Fibroblast of lung (primary cell): ENCODE data around the gene RNU2-63P.

Source experiments
- EZH2 ChIP-seq: IDR thresholded peaks from 2 replicates; pipeline ENCODE4 v1.5.1; 2012; ENCODE audit warnings: low read length, control low read depth, mild to moderate bottlenecking; ENCODE audit errors: missing control alignments
- TF ChIP-seq, protein P1 (sequence below), 2 donors: IDR thresholded peaks in 1 of 2; conservative IDR thresholded peaks in 1 of 2; 1 replicate in 1 of 2; 2 replicates in 1 of 2; pipeline ENCODE4 v1.5.1; 2011 to 2012; ENCODE audit warnings: low read length in 2 of 2, control low read depth in 1 of 2, inconsistent platforms in 1 of 2, low read depth in 1 of 2, mild to moderate bottlenecking in 1 of 2

DNA sequence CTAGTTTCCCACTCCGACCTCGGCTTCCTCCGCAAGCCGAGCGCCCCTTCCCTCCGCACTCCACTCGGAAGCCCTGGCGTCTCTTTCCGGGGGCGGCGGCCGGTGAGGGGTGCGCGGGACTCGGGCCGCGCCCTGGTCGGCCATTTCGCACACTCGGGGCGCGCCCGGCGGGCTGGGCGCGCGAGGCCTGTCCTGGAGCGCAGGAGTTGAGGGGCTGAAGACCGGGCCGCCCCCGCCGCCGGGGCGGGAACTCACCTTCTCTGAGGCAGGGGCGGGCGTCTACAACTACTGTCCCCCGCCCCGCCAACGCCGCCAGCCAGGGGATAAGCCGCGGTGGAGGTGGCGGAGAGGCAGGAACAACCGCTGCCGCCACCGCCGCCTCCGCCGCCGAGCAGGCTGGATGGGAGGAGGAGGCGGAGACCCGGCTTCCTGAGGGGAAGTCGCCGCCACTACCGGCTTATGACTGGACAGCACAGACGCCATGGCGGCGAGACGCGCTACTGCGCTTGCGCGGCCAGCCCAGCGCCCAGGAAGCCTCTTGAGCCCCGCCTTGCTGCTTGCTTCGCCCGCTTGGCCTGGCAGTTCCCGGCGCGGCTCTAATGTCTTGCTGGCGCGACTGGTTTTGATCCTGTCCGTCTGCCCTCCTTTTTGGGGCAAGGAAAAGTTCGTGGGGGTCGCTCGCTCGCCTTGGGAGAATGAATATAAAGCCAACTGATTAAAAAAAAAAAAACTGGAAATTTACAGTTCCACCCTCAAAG, 39.2 kb upstream of the RNU2-63P start, which contains the start of gene KRCC1:
- TF ChIP-seq EZH2, result no peak
- TF ChIP-seq, protein P1, sequence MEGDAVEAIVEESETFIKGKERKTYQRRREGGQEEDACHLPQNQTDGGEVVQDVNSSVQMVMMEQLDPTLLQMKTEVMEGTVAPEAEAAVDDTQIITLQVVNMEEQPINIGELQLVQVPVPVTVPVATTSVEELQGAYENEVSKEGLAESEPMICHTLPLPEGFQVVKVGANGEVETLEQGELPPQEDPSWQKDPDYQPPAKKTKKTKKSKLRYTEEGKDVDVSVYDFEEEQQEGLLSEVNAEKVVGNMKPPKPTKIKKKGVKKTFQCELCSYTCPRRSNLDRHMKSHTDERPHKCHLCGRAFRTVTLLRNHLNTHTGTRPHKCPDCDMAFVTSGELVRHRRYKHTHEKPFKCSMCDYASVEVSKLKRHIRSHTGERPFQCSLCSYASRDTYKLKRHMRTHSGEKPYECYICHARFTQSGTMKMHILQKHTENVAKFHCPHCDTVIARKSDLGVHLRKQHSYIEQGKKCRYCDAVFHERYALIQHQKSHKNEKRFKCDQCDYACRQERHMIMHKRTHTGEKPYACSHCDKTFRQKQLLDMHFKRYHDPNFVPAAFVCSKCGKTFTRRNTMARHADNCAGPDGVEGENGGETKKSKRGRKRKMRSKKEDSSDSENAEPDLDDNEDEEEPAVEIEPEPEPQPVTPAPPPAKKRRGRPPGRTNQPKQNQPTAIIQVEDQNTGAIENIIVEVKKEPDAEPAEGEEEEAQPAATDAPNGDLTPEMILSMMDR (conservative IDR thresholded peaks at IDR 0.05 in 1 of 2, IDR thresholded peaks at IDR 0.05 in 1 of 2; ENCODE audit: low read depth in 1 of 2, low read length in 2 of 2), result no peak
